ENCODE data around the gene LMBR1.
"Not testable (repeated sequence)": the region's sequence is repeated elsewhere in the genome, so short reads cannot be mapped to it uniquely, and the experiment has no call there.

Gene LMBR1

GRCh38 chr7:156927571-156928405, 34.8 kb upstream of the LMBR1 start:
- Histone ChIP-seq H3K27ac (ENCODE audit: low read depth, low read length) (no peak overlapping the region), H3K27me3 (ENCODE audit: insufficient read depth, low read length) (no peaks in the 10 kb centered on the region), H3K36me3 (ENCODE audit: insufficient read depth, low read length) (no peaks in the 10 kb centered on the region), H3K79me2 (ENCODE audit: control insufficient read depth, insufficient read depth, low read length, unreplicated experiment) (no peaks in the 10 kb centered on the region), H3K4me3 (ENCODE audit: low read depth, low read length) (no peak overlapping the region), H3K4me1 (ENCODE audit: control insufficient read depth, insufficient read depth, low read length, unreplicated experiment) (peaks cover 13% of the 10 kb centered on the region), H2AFZ (ENCODE audit: low read length, unreplicated experiment) (no peak overlapping the region)

GRCh38 chr7:156925821-156926220, 32.8 kb upstream of the LMBR1 start:
- H3K4me1 ChIP-seq (ENCODE audit: control insufficient read depth, insufficient read depth, low read length, unreplicated experiment); H2AFZ ChIP-seq (ENCODE audit: low read length, unreplicated experiment); H3K36me3 ChIP-seq (ENCODE audit: insufficient read depth, low read length); H3K4me3 ChIP-seq (ENCODE audit: low read depth, low read length); H3K27ac ChIP-seq (ENCODE audit: low read depth, low read length); H3K79me2 ChIP-seq (ENCODE audit: control insufficient read depth, insufficient read depth, low read length, unreplicated experiment); H3K27me3 ChIP-seq (ENCODE audit: insufficient read depth, low read length): not testable (repeated sequence)

- H3K4me3 ChIP-seq (ENCODE audit: low read depth, low read length); H3K4me1 ChIP-seq (ENCODE audit: control insufficient read depth, insufficient read depth, low read length, unreplicated experiment); H3K79me2 ChIP-seq (ENCODE audit: control insufficient read depth, insufficient read depth, low read length, unreplicated experiment); H3K27ac ChIP-seq (ENCODE audit: low read depth, low read length); H3K27me3 ChIP-seq (ENCODE audit: insufficient read depth, low read length); H2AFZ ChIP-seq (ENCODE audit: low read length, unreplicated experiment); H3K36me3 ChIP-seq (ENCODE audit: insufficient read depth, low read length): not testable (repeated sequence)
These were observed 29.3 kb upstream of the LMBR1 start for GRCh38 chr7:156922304-156922703.

GRCh38 chr7:156920487-156921373, 27.7 kb upstream of the LMBR1 start:
- H2AFZ ChIP-seq (ENCODE audit: low read length, unreplicated experiment); H3K36me3 ChIP-seq (ENCODE audit: insufficient read depth, low read length); H3K4me1 ChIP-seq (ENCODE audit: control insufficient read depth, insufficient read depth, low read length, unreplicated experiment); H3K79me2 ChIP-seq (ENCODE audit: control insufficient read depth, insufficient read depth, low read length, unreplicated experiment); H3K27ac ChIP-seq (ENCODE audit: low read depth, low read length); H3K4me3 ChIP-seq (ENCODE audit: low read depth, low read length): not testable (repeated sequence)
- H3K27me3 ChIP-seq (ENCODE audit: insufficient read depth, low read length): peaks cover 10% of the 10 kb centered on the region

- Histone ChIP-seq H3K4me3 (ENCODE audit: low read depth, low read length) (no peak overlapping the region), H3K36me3 (ENCODE audit: insufficient read depth, low read length) (no peaks in the 10 kb centered on the region), H3K4me1 (ENCODE audit: control insufficient read depth, insufficient read depth, low read length, unreplicated experiment) (no peaks in the 10 kb centered on the region), H3K79me2 (ENCODE audit: control insufficient read depth, insufficient read depth, low read length, unreplicated experiment) (no peaks in the 10 kb centered on the region), H3K27ac (ENCODE audit: low read depth, low read length) (no peak overlapping the region), H3K27me3 (ENCODE audit: insufficient read depth, low read length) (peaks cover 13% of the 10 kb centered on the region), H2AFZ (ENCODE audit: low read length, unreplicated experiment) (no peak overlapping the region)
These were observed 27.1 kb upstream of the LMBR1 start for GRCh38 chr7:156920076-156920475.

- Histone ChIP-seq H3K4me3 (ENCODE audit: low read depth, low read length) (no peak overlapping the region), H3K79me2 (ENCODE audit: control insufficient read depth, insufficient read depth, low read length, unreplicated experiment) (no peaks in the 10 kb centered on the region), H3K4me1 (ENCODE audit: control insufficient read depth, insufficient read depth, low read length, unreplicated experiment) (no peaks in the 10 kb centered on the region), H3K36me3 (ENCODE audit: insufficient read depth, low read length) (no peaks in the 10 kb centered on the region), H3K27me3 (ENCODE audit: insufficient read depth, low read length) (peaks cover 13% of the 10 kb centered on the region), H3K27ac (ENCODE audit: low read depth, low read length) (no peak overlapping the region), H2AFZ (ENCODE audit: low read length, unreplicated experiment) (no peak overlapping the region)
These were observed 26.2 kb upstream of the LMBR1 start for GRCh38 chr7:156919132-156919713.

GRCh38 chr7:156918635-156919034, 25.7 kb upstream of the LMBR1 start:
- Histone ChIP-seq H3K4me3 (ENCODE audit: low read depth, low read length) (no peak overlapping the region), H3K27me3 (ENCODE audit: insufficient read depth, low read length) (peaks cover 13% of the 10 kb centered on the region), H3K36me3 (ENCODE audit: insufficient read depth, low read length) (no peaks in the 10 kb centered on the region), H3K79me2 (ENCODE audit: control insufficient read depth, insufficient read depth, low read length, unreplicated experiment) (no peaks in the 10 kb centered on the region), H3K4me1 (ENCODE audit: control insufficient read depth, insufficient read depth, low read length, unreplicated experiment) (no peaks in the 10 kb centered on the region), H3K27ac (ENCODE audit: low read depth, low read length) (no peak overlapping the region), H2AFZ (ENCODE audit: low read length, unreplicated experiment) (no peak overlapping the region)

- not testable (repeated sequence) for H3K4me3 ChIP-seq (ENCODE audit: low read depth, low read length); H3K36me3 ChIP-seq (ENCODE audit: insufficient read depth, low read length); H3K79me2 ChIP-seq (ENCODE audit: control insufficient read depth, insufficient read depth, low read length, unreplicated experiment); H3K4me1 ChIP-seq (ENCODE audit: control insufficient read depth, insufficient read depth, low read length, unreplicated experiment); H3K27ac ChIP-seq (ENCODE audit: low read depth, low read length); H2AFZ ChIP-seq (ENCODE audit: low read length, unreplicated experiment); H3K27me3 ChIP-seq (ENCODE audit: insufficient read depth, low read length)
These were observed 16.7 kb upstream of the LMBR1 start for GRCh38 chr7:156909574-156910252.

- Histone ChIP-seq H2AFZ (ENCODE audit: low read length, unreplicated experiment) (no peak overlapping the region), H3K79me2 (ENCODE audit: control insufficient read depth, insufficient read depth, low read length, unreplicated experiment) (no peaks in the 10 kb centered on the region), H3K27ac (ENCODE audit: low read depth, low read length) (no peak overlapping the region)
These were observed 14.7 kb upstream of the LMBR1 start for GRCh38 chr7:156907656-156908055.

GRCh38 chr7:156906200-156906649, 13.2 kb upstream of the LMBR1 start:
- peaks cover 8% of the 10 kb centered on the region for H3K4me1 ChIP-seq (ENCODE audit: control insufficient read depth, insufficient read depth, low read length, unreplicated experiment)
- H3K79me2 ChIP-seq (ENCODE audit: control insufficient read depth, insufficient read depth, low read length, unreplicated experiment): no peaks in the 10 kb centered on the region
- H3K27me3 ChIP-seq (ENCODE audit: insufficient read depth, low read length): no peaks in the 10 kb centered on the region
- H3K27ac ChIP-seq (ENCODE audit: low read depth, low read length): no peak overlapping the region
- H2AFZ ChIP-seq (ENCODE audit: low read length, unreplicated experiment): no peak overlapping the region
- no peaks in the 10 kb centered on the region for H3K36me3 ChIP-seq (ENCODE audit: insufficient read depth, low read length)
- H3K4me3 ChIP-seq (ENCODE audit: low read depth, low read length): no peak overlapping the region

More at GRCh38 chr7:156907656-156908055, 14.7 kb upstream of the LMBR1 start:
- Histone ChIP-seq H3K27me3 (ENCODE audit: insufficient read depth, low read length) (no peaks in the 10 kb centered on the region), H3K36me3 (ENCODE audit: insufficient read depth, low read length) (no peaks in the 10 kb centered on the region), H3K4me1 (ENCODE audit: control insufficient read depth, insufficient read depth, low read length, unreplicated experiment) (peaks cover 8% of the 10 kb centered on the region), H3K4me3 (ENCODE audit: low read depth, low read length) (no peak overlapping the region)
